Inflammatory macrophage treated with lipopolysaccharide for 4 hours (primary cell): ENCODE measurements around the gene CLN3.
A peak's percentile ranks its signal among the peaks of the same experiment; 100 is the strongest.
"Not testable (repeated sequence)": the region's sequence is repeated elsewhere in the genome, so short reads cannot be mapped to it uniquely, and the experiment has no call there.

ENCODE experiments used
- DNase-seq: peaks from one replicate; pipeline ENCODE4 v3.0.0-alpha.2; 2020

The CLN3 gene

GRCh38 chr16:28494121-28494851 is 2.4 kb upstream of the CLN3 start, which contains the start of gene APOBR:
APOBR (plus strand) TSS chr16:28494643; CDS start chr16:28494682, 39 bp downstream.
- DNase-seq = peak; percentile 96

DNA sequence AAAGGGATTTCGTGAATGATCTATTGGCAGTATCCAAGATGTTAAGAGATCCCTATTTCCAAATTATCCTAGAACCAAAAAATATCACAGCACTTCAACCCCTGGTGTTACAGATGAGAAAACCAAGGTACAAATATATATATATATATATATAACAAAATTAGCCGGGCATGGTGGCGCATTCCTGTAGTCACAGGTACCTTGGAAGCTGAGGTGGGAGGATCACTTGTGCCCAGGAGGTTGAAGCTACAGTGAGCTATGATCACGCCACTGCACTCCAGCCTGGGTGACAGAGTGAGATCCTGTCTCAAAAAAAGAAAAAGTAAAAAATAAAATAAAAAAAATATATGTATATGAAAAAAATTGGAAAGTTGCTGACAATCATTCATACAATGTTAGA is 637 bp upstream of the CLN3 start:
- DNase-seq = no peak

DNA sequence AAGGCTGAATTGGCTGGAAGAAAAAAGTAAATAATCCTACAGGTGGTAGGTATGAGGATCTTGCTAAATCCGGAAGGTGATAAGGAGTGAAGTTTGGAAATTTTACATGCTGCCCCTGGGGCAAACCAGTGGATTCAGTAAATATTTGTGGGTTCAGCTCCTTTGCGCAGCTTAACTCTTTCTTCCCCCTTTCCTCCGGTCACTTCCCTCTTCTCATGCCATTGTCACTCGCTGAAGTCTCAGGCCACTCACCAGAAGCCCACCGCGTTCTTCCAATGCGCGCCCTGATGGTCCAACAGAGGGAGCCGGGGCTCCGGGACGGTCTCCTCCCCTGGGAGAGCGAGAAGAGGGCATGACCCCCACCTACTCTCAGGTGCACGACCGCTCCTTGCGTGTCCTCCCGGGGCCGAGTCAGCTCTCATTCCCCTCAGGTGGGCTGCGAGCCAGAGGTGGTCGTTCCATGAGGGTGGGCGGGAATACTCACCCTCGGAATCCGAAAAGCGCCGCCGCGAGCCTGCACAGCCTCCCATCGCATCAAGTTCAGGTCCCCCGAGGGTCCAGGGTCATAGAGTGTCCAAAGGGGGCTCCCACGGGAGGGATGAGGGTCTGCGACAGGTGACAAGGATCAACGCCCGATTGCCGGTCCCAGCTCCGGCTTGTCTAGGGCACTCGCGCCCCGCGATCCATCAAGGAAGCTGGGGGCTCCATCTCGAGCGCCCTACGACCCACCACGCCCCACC is 474 bp downstream of the CLN3 start:
- peak; percentile 52 for DNase-seq

DNA sequence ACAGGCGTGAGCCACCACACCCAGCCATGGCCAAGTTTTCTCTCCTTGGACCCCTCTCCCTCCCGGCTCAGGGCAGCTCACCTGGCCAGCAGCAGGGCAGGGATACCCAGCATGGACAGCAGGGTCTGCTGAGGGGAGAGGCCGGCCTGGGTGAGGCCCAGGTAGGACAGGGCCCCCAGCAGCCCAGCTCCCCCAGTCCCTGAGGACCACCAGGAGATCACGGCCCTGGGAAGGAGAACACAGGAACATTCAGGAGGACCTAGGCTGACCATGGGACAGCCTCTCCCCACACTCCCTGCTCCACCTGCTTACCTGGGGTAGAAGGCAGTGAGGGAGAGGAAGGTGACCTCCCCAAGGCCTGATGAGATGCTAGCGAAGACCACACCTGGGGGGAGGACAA is 5.6 kb downstream of the CLN3 start:
- DNase-seq = no peak

DNA sequence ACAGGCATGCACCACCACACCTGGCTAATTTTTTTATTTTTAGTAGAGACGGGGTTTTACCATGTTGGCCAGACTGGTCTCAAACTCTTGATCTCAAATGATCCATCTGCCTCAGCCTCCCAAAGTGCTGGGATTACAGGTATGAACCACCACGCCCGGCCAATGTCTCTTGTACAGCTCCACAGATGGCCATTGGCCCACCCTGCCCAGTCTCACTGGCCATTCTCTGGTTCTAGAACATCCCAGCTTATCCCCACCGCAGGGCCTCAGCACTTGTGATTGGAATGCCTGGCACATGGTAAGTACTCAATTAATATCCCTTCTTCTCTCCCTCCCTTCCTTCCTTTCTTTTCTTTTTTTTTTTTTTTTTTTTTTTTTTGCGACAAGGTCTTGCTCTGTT is 8.5 kb downstream of the CLN3 start:
- not testable (repeated sequence) for DNase-seq

DNA sequence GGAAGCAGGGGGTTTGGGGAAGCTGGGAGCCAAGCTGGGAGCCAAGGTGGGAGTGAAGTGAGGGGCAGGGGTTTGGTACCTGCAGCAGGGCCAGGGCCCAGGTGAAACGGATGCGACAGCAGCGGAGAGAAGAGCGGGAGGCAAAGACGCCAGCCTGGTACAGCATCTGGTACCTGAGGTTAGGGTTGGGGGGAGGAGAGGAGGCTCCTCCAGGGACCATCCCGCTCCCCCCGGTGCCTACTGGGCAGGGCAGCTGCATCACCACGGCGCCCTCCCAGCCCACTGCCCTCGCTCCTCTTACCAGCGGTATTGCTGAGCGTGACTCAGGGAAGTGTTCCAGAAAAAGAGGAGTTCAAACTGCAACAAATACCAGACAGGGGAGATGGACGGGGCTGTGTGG is 9.8 kb downstream of the CLN3 start:
- DNase-seq = no peak

- peak; percentile 69 for DNase-seq
These were observed 13.2 kb downstream of the CLN3 start for GRCh38 chr16:28478506-28479180.

GRCh38 chr16:28477311-28477920 is 14.5 kb downstream of the CLN3 start:
- DNase-seq = no peak

DNA sequence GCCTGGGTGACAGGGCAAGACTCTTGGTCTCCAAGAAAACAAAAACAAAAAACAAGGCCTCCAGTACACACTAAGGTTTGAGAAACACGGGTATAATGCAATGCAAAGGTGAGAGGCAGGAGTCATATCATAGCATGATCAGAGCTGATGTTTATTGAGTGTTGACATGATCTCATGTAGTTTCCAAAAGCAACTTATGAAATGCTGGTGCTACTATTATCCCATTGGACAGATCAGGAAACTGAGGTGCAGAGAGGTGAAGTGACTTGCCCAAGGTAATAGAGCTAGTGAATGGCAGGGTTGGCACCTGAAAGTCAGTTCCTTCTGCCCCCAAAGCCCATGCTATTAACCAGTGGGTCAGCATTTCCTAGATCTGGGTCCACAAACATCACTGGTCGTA is 16.7 kb downstream of the CLN3 start:
- DNase-seq = no peak

GRCh38 chr16:28473714-28474265 is 18.1 kb downstream of the CLN3 start:
- DNase-seq = no peak

DNA sequence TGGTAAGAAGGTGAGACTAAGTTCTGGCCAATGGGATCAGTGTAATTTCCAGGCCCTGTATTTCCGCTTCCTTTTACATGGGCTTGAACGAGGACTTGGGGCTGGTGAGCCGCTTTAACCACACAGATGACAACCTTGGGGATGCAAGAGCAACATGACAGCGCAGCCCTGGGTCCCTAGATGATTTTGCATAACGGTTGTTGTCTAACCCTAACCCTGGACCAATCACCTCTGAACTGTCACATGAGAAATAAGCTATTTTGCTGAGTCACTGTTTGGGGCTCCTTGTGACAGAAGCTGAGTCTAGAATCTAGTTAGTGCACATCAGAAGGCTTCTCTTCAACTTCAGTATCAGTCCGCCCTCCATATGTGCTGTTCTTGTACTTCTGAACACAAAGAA is 44.8 kb downstream of the CLN3 start:
- DNase-seq = not testable (repeated sequence)

- DNase-seq = not testable (repeated sequence)
These were observed 45.5 kb downstream of the CLN3 start for GRCh38 chr16:28446388-28446787.

DNA sequence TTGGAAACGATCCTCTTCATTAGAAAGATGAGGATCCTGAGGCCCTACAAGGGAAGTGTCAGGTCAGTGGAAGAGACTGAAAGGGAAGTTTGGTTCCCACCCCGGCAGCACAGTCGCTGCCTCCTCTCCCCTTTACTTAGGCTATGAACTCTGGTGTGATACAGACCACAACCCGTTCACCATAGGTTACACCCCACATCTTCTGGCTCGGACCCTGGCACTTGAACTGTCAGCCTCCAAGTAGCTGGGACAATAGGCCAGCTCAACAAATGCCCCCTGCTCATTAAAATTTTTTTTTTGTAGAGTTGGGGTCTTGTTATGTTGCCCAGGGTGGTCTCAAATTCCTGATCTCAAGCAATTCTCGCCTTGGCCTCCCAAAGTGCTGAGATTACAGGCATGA is 47.9 kb downstream of the CLN3 start:
- not testable (repeated sequence) for DNase-seq

DNA sequence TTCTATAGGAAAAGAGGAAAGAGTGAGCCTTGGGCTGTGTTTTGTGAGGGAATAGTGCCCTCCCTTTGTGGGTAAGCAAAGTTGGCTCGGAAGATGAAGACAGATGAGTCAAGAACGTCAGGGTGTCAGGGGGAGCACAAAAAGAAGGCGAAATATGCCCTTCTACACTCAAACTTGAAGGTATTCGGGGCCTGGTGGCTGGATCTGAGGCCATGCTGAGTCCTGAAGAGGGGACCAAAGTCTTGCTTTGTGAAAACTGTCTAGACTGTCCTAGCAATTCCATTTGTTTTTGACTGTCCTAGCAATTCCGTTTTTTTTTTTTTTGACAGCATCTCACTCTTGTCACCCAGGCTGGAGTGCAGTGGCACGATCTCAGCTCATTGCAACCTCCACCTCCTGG is 53.0 kb downstream of the CLN3 start:
- not testable (repeated sequence) for DNase-seq

DNA sequence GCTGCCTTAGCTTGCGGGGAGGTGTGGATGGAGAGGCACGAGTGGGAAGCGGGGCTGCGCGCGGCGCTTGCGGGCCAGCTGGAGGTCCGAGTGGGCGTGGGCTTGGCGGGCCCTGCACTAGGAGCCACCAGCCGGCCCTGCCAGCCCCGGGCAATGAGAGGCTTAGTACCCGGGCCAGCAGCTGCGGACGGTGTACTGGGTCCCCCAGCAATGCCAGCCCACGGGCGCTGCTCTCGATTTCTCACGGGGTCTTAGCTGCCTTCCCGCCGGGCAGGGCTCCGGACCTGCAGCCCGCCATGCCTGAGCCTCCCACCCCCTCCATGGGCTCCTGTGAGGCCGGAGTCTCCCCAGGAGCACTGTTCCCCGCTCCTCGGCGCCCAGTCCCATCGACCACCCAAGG is 56.5 kb downstream of the CLN3 start:
- not testable (repeated sequence) for DNase-seq
